ENCODE results near the gene MT3.
"Not testable (repeated sequence)": the region's sequence is repeated elsewhere in the genome, so short reads cannot be mapped to it uniquely, and the experiment has no call there.

The MT3 gene

GRCh38 chr16:56580391-56581048 lies 8.8 kb upstream of the MT3 start:
- H3K9ac ChIP-seq (ENCODE audit: low read depth, low read length): no peak overlapping the region

GRCh38 chr16:56582911-56583310 lies 6.4 kb upstream of the MT3 start:
- not testable (repeated sequence) for H3K9ac ChIP-seq (ENCODE audit: low read depth, low read length); H3K27ac ChIP-seq (ENCODE audit: low read depth, low read length); H3K36me3 ChIP-seq (ENCODE audit: control insufficient read depth, insufficient read depth, low read length); H3K9me3 ChIP-seq (ENCODE audit: control insufficient read depth, insufficient read depth, low read length); H3K4me1 ChIP-seq (ENCODE audit: control insufficient read depth, insufficient read depth, low read length); H3K4me3 ChIP-seq (ENCODE audit: low read depth, low read length)
- H3K27me3 ChIP-seq (ENCODE audit: control insufficient read depth, insufficient read depth, low read length): peaks cover 26% of the 10 kb centered on the region

More at GRCh38 chr16:56580391-56581048, 8.8 kb upstream of the MT3 start:
- Histone ChIP-seq H3K36me3 (ENCODE audit: control insufficient read depth, insufficient read depth, low read length) (no peaks in the 10 kb centered on the region), H3K27ac (ENCODE audit: low read depth, low read length) (no peak overlapping the region), H3K27me3 (ENCODE audit: control insufficient read depth, insufficient read depth, low read length) (peaks cover 5% of the 10 kb centered on the region), H3K4me3 (ENCODE audit: low read depth, low read length) (no peak overlapping the region), H3K4me1 (ENCODE audit: control insufficient read depth, insufficient read depth, low read length) (no peaks in the 10 kb centered on the region), H3K9me3 (ENCODE audit: control insufficient read depth, insufficient read depth, low read length) (no peaks in the 10 kb centered on the region)

- no peak overlapping the region for H3K9ac ChIP-seq (ENCODE audit: low read depth, low read length)
These were observed 5.8 kb upstream of the MT3 start for GRCh38 chr16:56583351-56584168.

GRCh38 chr16:56584276-56584675 lies 5.1 kb upstream of the MT3 start:
- Histone ChIP-seq H3K9me3 (ENCODE audit: control insufficient read depth, insufficient read depth, low read length) (no peaks in the 10 kb centered on the region), H3K36me3 (ENCODE audit: control insufficient read depth, insufficient read depth, low read length) (no peaks in the 10 kb centered on the region), H3K27me3 (ENCODE audit: control insufficient read depth, insufficient read depth, low read length) (peaks cover 39% of the 10 kb centered on the region), H3K4me3 (ENCODE audit: low read depth, low read length) (no peak overlapping the region), H3K4me1 (ENCODE audit: control insufficient read depth, insufficient read depth, low read length) (no peaks in the 10 kb centered on the region), H3K9ac (ENCODE audit: low read depth, low read length) (no peak overlapping the region), H3K27ac (ENCODE audit: low read depth, low read length) (no peak overlapping the region)

More at GRCh38 chr16:56583351-56584168, 5.8 kb upstream of the MT3 start:
- H3K4me3 ChIP-seq (ENCODE audit: low read depth, low read length): no peak overlapping the region
- no peaks in the 10 kb centered on the region for H3K36me3 ChIP-seq (ENCODE audit: control insufficient read depth, insufficient read depth, low read length)
- H3K4me1 ChIP-seq (ENCODE audit: control insufficient read depth, insufficient read depth, low read length): no peaks in the 10 kb centered on the region
- peaks cover 32% of the 10 kb centered on the region for H3K27me3 ChIP-seq (ENCODE audit: control insufficient read depth, insufficient read depth, low read length)
- no peaks in the 10 kb centered on the region for H3K9me3 ChIP-seq (ENCODE audit: control insufficient read depth, insufficient read depth, low read length)
- no peak overlapping the region for H3K27ac ChIP-seq (ENCODE audit: low read depth, low read length)

GRCh38 chr16:56588781-56589140 lies 567 bp upstream of the MT3 start:
- no peak overlapping the region for H3K9ac ChIP-seq (ENCODE audit: low read depth, low read length)
- H3K27ac ChIP-seq (ENCODE audit: low read depth, low read length): no peak overlapping the region
- H3K36me3 ChIP-seq (ENCODE audit: control insufficient read depth, insufficient read depth, low read length): no peaks in the 10 kb centered on the region
- H3K27me3 ChIP-seq (ENCODE audit: control insufficient read depth, insufficient read depth, low read length): peaks cover 68% of the 10 kb centered on the region
- H3K4me1 ChIP-seq (ENCODE audit: control insufficient read depth, insufficient read depth, low read length): no peaks in the 10 kb centered on the region; the same call in 1 of the 2 replicates
- H3K9me3 ChIP-seq (ENCODE audit: control insufficient read depth, insufficient read depth, low read length): no peaks in the 10 kb centered on the region
- peak overlapping the region; percentile 64 for H3K4me3 ChIP-seq (ENCODE audit: low read depth, low read length)

GRCh38 chr16:56591377-56592060 lies 2.2 kb downstream of the MT3 start:
- Histone ChIP-seq H3K4me3 (ENCODE audit: low read depth, low read length) (no peak overlapping the region), H3K9ac (ENCODE audit: low read depth, low read length) (no peak overlapping the region), H3K36me3 (ENCODE audit: control insufficient read depth, insufficient read depth, low read length) (no peaks in the 10 kb centered on the region), H3K4me1 (ENCODE audit: control insufficient read depth, insufficient read depth, low read length) (no peaks in the 10 kb centered on the region; the same call in 1 of the 2 replicates), H3K27me3 (ENCODE audit: control insufficient read depth, insufficient read depth, low read length) (peaks cover 55% of the 10 kb centered on the region), H3K27ac (ENCODE audit: low read depth, low read length) (no peak overlapping the region), H3K9me3 (ENCODE audit: control insufficient read depth, insufficient read depth, low read length) (no peaks in the 10 kb centered on the region)

- Histone ChIP-seq H3K27ac (ENCODE audit: low read depth, low read length) (no peak overlapping the region), H3K9me3 (ENCODE audit: control insufficient read depth, insufficient read depth, low read length) (no peaks in the 10 kb centered on the region), H3K4me3 (ENCODE audit: low read depth, low read length) (no peak overlapping the region), H3K36me3 (ENCODE audit: control insufficient read depth, insufficient read depth, low read length) (no peaks in the 10 kb centered on the region), H3K27me3 (ENCODE audit: control insufficient read depth, insufficient read depth, low read length) (peaks cover 34% of the 10 kb centered on the region), H3K4me1 (ENCODE audit: control insufficient read depth, insufficient read depth, low read length) (no peaks in the 10 kb centered on the region; the same call in 1 of the 2 replicates), H3K9ac (ENCODE audit: low read depth, low read length) (no peak overlapping the region)
These were observed 4.4 kb downstream of the MT3 start for GRCh38 chr16:56593573-56594291.

GRCh38 chr16:56594292-56594619 lies 4.9 kb downstream of the MT3 start:
- Histone ChIP-seq H3K9ac (ENCODE audit: low read depth, low read length) (no peak overlapping the region), H3K27ac (ENCODE audit: low read depth, low read length) (no peak overlapping the region), H3K36me3 (ENCODE audit: control insufficient read depth, insufficient read depth, low read length) (no peaks in the 10 kb centered on the region), H3K4me3 (ENCODE audit: low read depth, low read length) (no peak overlapping the region), H3K4me1 (ENCODE audit: control insufficient read depth, insufficient read depth, low read length) (no peaks in the 10 kb centered on the region; the same call in 1 of the 2 replicates), H3K27me3 (ENCODE audit: control insufficient read depth, insufficient read depth, low read length) (peaks cover 28% of the 10 kb centered on the region), H3K9me3 (ENCODE audit: control insufficient read depth, insufficient read depth, low read length) (no peaks in the 10 kb centered on the region)

GRCh38 chr16:56600398-56600999 lies 11.2 kb downstream of the MT3 start:
- Histone ChIP-seq H3K27me3 (ENCODE audit: control insufficient read depth, insufficient read depth, low read length) (peaks cover 17% of the 10 kb centered on the region), H3K9ac (ENCODE audit: low read depth, low read length) (no peak overlapping the region), H3K4me3 (ENCODE audit: low read depth, low read length) (no peak overlapping the region), H3K4me1 (ENCODE audit: control insufficient read depth, insufficient read depth, low read length) (no peaks in the 10 kb centered on the region), H3K9me3 (ENCODE audit: control insufficient read depth, insufficient read depth, low read length) (no peaks in the 10 kb centered on the region), H3K27ac (ENCODE audit: low read depth, low read length) (no peak overlapping the region), H3K36me3 (ENCODE audit: control insufficient read depth, insufficient read depth, low read length) (no peaks in the 10 kb centered on the region)

GRCh38 chr16:56601325-56601724 lies 12.0 kb downstream of the MT3 start:
- Histone ChIP-seq H3K36me3 (ENCODE audit: control insufficient read depth, insufficient read depth, low read length) (no peaks in the 10 kb centered on the region), H3K4me3 (ENCODE audit: low read depth, low read length) (no peak overlapping the region), H3K27ac (ENCODE audit: low read depth, low read length) (no peak overlapping the region), H3K9me3 (ENCODE audit: control insufficient read depth, insufficient read depth, low read length) (no peaks in the 10 kb centered on the region), H3K4me1 (ENCODE audit: control insufficient read depth, insufficient read depth, low read length) (no peaks in the 10 kb centered on the region), H3K9ac (ENCODE audit: low read depth, low read length) (no peak overlapping the region), H3K27me3 (ENCODE audit: control insufficient read depth, insufficient read depth, low read length) (peaks cover 25% of the 10 kb centered on the region)
